Measurements from ENCODE around the gene ARL3.

ARL3 gene

DNA sequence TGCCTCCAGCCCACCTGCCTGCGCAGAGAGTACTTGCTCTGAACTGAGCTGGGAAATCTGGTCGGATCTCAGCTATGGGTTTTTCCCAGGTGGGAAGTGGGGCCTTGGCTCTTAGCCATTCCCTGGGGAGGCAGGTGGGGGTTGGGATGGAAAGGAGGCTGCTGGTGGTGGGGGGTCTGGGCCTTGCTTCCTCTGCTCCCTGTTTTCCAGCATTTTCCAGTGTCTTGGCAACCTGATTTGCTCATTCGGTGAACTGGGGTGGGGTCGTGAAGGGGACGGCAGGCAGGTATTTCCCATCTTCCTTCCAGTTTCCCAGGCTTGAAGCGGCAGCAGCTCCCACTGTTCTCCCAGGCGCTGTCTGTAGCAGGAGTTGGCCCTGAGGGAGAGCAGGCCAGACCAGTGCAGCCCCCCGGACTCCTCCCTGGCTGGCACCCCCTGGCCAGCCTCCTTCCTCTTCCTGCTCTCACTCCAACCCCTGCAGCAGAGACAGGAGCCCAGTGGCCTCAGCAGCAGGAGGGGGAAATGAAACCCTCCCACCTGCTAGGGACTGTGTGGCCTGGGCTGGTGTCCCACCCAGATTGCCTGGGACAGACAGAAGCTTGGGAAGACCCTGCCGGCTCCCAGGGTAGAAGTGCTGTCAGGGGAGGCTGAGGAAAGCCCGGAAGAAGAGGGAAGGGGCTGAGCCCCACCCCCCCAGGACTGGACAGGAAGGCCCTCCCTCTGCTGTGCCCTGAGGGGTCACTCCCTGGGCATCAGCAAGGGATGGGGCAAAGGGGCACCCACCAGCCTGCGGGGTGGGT, 63.3 kb downstream of the ARL3 start:
- DNase-seq (ENCODE audit: low spot score): peak; percentile 47

- DNase-seq (ENCODE audit: low spot score): no peak
These were observed 64.2 kb downstream of the ARL3 start for GRCh38 chr10:102649797-102650654.

- DNase-seq (ENCODE audit: low spot score): peak; percentile 91
These were observed 65.1 kb downstream of the ARL3 start for GRCh38 chr10:102648889-102649796.

DNA sequence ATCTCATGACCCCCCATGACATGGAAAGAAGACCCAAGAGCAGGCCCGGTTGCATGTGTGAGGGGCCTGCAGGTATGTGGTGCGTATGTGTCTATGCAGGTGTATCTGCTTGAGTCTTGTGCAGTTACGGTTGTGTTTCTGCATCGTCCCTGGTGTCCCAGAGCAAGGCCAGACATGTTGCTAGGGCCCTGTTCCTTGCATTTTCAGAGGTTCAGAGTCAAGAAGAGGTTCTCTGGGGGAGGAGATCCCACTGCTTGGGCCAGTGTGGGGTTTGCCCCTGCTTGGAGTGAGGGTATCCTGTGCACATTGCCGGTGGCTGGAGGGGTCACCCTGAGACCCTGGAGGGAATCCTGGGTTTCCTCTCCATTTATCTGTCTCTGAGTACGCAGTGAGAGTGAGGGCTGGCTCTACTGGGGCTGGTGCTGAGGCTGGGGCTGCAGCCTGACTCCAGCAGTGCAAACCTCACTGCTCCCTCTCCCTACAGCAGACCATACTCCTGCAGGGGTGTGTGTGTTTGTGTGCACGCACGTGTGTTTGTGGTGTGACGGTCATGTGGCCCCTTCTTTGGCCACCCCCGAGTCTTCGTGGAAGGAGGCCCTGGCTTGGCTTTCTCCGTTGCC, 65.8 kb downstream of the ARL3 start:
- DNase-seq (ENCODE audit: low spot score): peak; percentile 53

DNA sequence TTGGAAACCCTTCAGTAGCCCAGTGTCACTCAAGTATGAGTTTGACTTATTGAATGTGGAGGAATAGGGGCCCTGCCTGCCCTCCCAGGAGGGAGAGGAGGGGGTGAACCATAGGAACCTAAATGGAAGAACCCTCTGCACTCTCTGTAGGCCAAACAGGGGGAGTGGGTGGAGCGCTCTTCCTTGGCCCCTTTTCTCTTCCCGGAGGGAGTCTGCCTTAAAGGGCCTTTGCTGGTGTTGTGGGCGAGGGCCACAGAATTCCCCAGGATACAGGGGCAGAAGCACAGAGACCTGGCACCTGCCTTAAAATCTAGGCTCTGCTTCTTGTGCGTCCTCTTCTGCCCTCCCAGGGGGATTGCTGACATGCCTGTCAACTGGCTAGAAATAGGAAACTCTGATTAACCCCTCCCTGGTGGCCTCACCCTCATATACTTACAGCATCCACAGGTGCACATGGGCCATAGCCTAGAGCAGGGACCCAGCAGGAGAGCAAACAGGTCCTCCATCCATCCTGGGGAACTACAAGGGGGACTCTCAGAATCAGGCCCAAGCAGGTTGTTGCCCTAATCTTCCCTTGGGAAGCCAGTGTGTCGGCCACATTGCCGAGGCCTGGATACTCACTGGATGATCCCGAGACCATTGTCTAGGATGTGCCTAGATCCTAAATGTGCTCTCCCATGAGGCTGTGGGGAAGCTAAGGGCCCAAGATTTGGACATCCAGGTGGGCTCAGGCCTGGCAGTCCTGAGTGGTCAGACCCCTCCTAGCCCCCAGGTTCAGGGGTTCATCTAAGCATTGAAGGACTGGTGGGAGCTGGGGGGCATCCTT, 66.5 kb downstream of the ARL3 start:
- peak; percentile 89 for DNase-seq (ENCODE audit: low spot score)

GRCh38 chr10:102646610-102647442, 67.4 kb downstream of the ARL3 start:
- peak; percentile 82 for DNase-seq (ENCODE audit: low spot score)

- peak; percentile 82 for DNase-seq (ENCODE audit: low spot score)
These were observed 68.2 kb downstream of the ARL3 start for GRCh38 chr10:102645741-102646609.

- peak; percentile 69 for DNase-seq (ENCODE audit: low spot score)
These were observed 68.8 kb downstream of the ARL3 start for GRCh38 chr10:102645388-102645740.

DNA sequence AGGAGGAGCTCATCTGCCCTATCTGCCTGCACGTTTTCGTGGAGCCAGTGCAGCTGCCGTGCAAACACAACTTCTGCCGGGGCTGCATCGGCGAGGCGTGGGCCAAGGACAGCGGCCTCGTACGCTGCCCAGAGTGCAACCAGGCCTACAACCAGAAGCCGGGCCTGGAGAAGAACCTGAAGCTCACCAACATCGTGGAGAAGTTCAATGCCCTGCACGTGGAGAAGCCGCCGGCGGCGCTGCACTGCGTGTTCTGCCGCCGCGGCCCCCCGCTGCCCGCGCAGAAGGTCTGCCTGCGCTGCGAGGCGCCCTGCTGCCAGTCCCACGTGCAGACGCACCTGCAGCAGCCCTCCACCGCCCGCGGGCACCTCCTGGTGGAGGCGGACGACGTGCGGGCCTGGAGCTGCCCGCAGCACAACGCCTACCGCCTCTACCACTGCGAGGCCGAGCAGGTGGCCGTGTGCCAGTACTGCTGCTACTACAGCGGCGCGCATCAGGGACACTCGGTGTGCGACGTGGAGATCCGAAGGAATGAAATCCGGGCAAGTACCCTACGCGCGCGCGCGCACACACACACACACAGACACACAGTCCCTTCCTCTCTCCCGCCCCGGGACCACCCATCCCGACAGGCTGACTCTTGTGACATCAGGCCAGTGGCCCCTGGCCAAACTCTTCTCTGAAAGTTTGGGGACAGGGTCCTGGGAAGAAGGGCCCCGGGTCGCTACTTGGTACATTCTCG, 69.4 kb downstream of the ARL3 start:
- DNase-seq (ENCODE audit: low spot score): peak; percentile 95

DNA sequence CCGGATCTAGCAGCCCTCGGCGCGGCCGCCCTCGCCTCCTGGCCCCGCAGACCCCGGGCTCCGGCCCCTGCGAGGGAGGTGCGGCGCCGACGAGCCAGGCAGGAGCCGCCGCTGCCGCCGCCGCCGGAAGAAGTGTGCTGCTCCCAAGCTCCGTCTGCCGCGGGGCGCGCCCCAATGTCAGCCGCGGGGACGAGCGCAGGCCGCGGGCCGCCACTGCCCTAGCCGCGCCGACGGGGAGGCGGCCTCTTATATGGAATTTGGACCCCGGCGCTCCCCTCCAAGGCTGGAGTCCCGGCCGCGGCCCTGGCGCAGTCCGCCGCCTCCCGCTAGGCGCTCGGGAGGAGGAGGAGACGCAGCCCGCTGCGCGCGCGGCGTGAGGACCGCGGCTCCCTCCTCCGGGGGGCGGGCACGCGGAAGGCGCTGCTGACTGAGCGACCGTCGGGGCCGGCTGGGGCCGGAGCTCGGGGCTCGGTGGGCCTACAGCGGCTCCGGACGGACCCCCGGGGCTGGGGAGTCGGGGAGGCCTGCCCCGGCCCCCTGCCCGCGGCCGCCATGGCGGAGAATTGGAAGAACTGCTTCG, 70.0 kb downstream of the ARL3 start, which contains the start of gene TRIM8:
Gene TRIM8, plus strand, starts transcription at position 414 of the 580 bp plus-strand sequence. Its CDS starts 139 bp downstream, at position 553.
- DNase-seq (ENCODE audit: low spot score): peak; percentile 67

GRCh38 chr10:102643336-102644065, 70.7 kb downstream of the ARL3 start:
- peak; percentile 58 for DNase-seq (ENCODE audit: low spot score)

GRCh38 chr10:102642736-102643335, 71.4 kb downstream of the ARL3 start:
- DNase-seq (ENCODE audit: low spot score): peak; percentile 63

DNA sequence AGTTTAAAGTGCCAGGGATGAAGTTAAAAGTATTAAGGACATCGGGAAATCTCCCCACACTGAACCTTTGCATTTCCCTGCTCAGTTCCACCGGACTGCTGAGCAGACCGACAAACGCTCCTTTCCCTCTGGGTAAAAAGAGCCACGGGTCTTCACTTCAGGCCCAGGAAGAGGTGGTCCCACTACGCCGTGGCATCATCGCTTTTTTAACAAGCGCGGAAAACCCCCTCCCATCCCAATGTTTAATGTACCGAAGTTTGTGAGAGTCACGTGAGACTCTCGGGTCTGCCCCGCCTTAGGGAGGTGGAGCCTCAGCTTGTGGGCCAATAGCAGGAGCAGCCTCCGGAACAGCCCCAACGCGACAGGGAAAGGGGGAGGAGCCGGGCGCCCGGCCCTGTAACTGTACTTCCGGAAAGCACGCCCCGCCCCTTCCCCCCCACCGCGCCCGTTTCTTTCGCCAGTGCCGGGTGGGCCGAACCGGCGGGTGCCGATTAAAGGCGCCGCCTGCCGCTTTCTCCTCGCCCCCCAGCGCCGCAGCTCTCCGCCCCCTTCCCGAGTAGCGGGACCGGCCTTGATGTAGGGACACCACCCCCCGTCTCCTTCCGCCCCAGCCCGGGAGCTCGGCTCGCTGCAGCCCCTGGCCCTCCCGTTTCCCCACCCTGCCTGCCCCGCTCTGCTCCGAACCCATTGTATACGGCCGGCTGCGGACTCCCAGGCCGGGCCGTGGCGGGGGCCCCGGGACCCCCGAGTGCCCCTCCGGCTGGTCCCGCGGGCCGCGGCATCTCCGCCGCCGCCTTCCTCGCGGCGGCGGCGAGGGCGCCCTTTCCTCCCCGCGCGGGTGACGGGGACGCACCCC, 72.1 kb downstream of the ARL3 start:
- peak; percentile 97 for DNase-seq (ENCODE audit: low spot score)

- no peak for DNase-seq (ENCODE audit: low spot score)
These were observed 72.8 kb downstream of the ARL3 start for GRCh38 chr10:102641402-102641801.

GRCh38 chr10:102639537-102639936, 74.7 kb downstream of the ARL3 start:
- DNase-seq (ENCODE audit: low spot score): no peak

Data from NAMALWA (cell line).